B cell (primary cell): ENCODE measurements around the gene WDFY4. TPM values are rescaled to one million over a fixed set of nuclear protein-coding genes. Genes with fewer than 3 reads are reported as not detected.

Experiments
- ATAC-seq: fragments of 200-7000 bp; cut with Tn5 transposase; one replicate; pipeline ENCODE4 v1.10.0; 2021; ENCODE audit warnings: low read depth, mild to moderate bottlenecking, moderate number of reproducible peaks, moderate library complexity
- CTCF ChIA-PET: fragments of 350-600 bp; sonication (Branson Sonifier 250); formaldehyde crosslinking; loops from one replicate; lab custom pipeline; 2021; ENCODE audit warnings: antibody characterized with exemption, inconsistent platforms; lab: Charles Lee
- POLR2A ChIA-PET: fragments of 350-600 bp; sonication (Branson Sonifier 250); formaldehyde crosslinking; loops from one replicate; lab custom pipeline; 2021; ENCODE audit warnings: antibody characterized with exemption; lab: Charles Lee
- DNase-seq: peaks from one replicate; pipeline ENCODE4 v3.0.0; 2013
- H2AFZ ChIP-seq: 2 replicates; pipeline ENCODE4 v1.6.1; 2012; ENCODE audit warnings: mild to moderate bottlenecking, low read depth, low read length; ENCODE audit not compliant: insufficient read depth, poor library complexity, severe bottlenecking
- H3K27ac ChIP-seq, 2 donors: 1 replicate in 1 of 2; 2 replicates in 1 of 2; pipeline ENCODE4 v1.5.1; 2012 to 2013; ENCODE audit warnings: low read length in 2 of 2, mild to moderate bottlenecking in 2 of 2, moderate library complexity in 1 of 2
- H3K27me3 ChIP-seq, 4 experiments: fragments of 200-600 bp in 1 of 4; sonication (generic) in 1 of 4; replicated peaks in 1 of 4; 1 replicate in 2 of 4; 2 replicates in 2 of 4; pipeline versions ENCODE4 v1.6.1 to v1.7.0; 2013 to 2016; ENCODE audit warnings: low read length in 3 of 4, mild to moderate bottlenecking in 2 of 4, mixed read lengths in 1 of 4, moderate library complexity in 1 of 4; ENCODE audit not compliant: insufficient read depth in 4 of 4, control insufficient read depth in 3 of 4; ENCODE audit errors: control extremely low read depth in 1 of 4
- H3K36me3 ChIP-seq, 2 experiments: replicated peaks in 1 of 2; 1 replicate in 1 of 2; 2 replicates in 1 of 2; pipeline versions ENCODE4 v1.6.1 to v1.7.1; 2013; ENCODE audit warnings: low read length in 1 of 2; ENCODE audit not compliant: insufficient read depth in 2 of 2, control insufficient read depth in 1 of 2; ENCODE audit errors: control extremely low read depth in 1 of 2, extremely low read depth in 1 of 2
- H3K4me1 ChIP-seq, 2 donors: fragments of 200-600 bp in 1 of 2; sonication (generic) in 1 of 2; 1 replicate in 1 of 2; 2 replicates in 1 of 2; pipeline versions ENCODE4 v1.5.1 to v1.6.1; 2013 to 2017; ENCODE audit warnings: low read length in 2 of 2; ENCODE audit not compliant: control insufficient read depth in 2 of 2, insufficient read depth in 2 of 2
- H3K4me2 ChIP-seq: replicated peaks from 2 replicates; pipeline ENCODE3; 2012; ENCODE audit warnings: mild to moderate bottlenecking, low read depth, low read length; ENCODE audit not compliant: poor library complexity, severe bottlenecking
- H3K4me3 ChIP-seq, 5 experiments: fragments of 200-600 bp in 1 of 5; sonication (generic) in 1 of 5; 1 replicate in 3 of 5; 2 replicates in 2 of 5; pipeline versions ENCODE4 v1.5.1 to v1.7.0; 2011 to 2016; ENCODE audit warnings: low read length in 4 of 5, mild to moderate bottlenecking in 4 of 5, low read depth in 2 of 5, control low read depth in 1 of 5, moderate library complexity in 1 of 5; ENCODE audit not compliant: insufficient read depth in 1 of 5; ENCODE audit errors: control extremely low read depth in 1 of 5, extremely low read depth in 1 of 5
- H3K79me2 ChIP-seq: fragments of 200-600 bp; sonication (generic); one replicate; pipeline ENCODE4 v1.6.0; 2016; ENCODE audit warnings: low read length; ENCODE audit not compliant: control insufficient read depth, insufficient read depth
- H3K9ac ChIP-seq: fragments of 200-600 bp; sonication (generic); 2 replicates; pipeline ENCODE4 v1.6.1; 2017; ENCODE audit warnings: mild to moderate bottlenecking, low read length, moderate library complexity
- H3K9me3 ChIP-seq, 3 donors: one replicate each; pipeline versions ENCODE4 v1.6.1 to v1.7.1; 2013; ENCODE audit warnings: low read length in 2 of 3; ENCODE audit not compliant: control insufficient read depth in 2 of 3, insufficient read depth in 1 of 3; ENCODE audit errors: control extremely low read depth in 1 of 3
- H4K20me1 ChIP-seq: 2 replicates; pipeline ENCODE4 v1.6.0; 2012; ENCODE audit warnings: mild to moderate bottlenecking, low read length; ENCODE audit not compliant: insufficient read depth, control insufficient read depth, poor library complexity, severe bottlenecking
- H3K27ac Mint-ChIP-seq: one replicate; pipeline ENCODE4 v1.8.0; 2021; ENCODE audit warnings: mixed read lengths
- H3K27me3 Mint-ChIP-seq: one replicate; pipeline ENCODE4 v1.8.0; 2021; ENCODE audit warnings: mixed read lengths
- H3K4me1 Mint-ChIP-seq: one replicate; pipeline ENCODE4 v1.8.0; 2021; ENCODE audit warnings: mixed read lengths
- H3K4me3 Mint-ChIP-seq: one replicate; pipeline ENCODE4 v1.8.0; 2021; ENCODE audit warnings: mixed read lengths
- H3K9me3 Mint-ChIP-seq: one replicate; pipeline ENCODE4 v1.8.0; 2022; ENCODE audit warnings: mixed read lengths; ENCODE audit not compliant: insufficient read depth
- EZH2 ChIP-seq: IDR thresholded peaks from 2 replicates; pipeline ENCODE4 v1.6.1; 2012; ENCODE audit warnings: borderline replicate concordance, low read depth, mild to moderate bottlenecking, moderate library complexity, low read length; ENCODE audit not compliant: insufficient read depth, poor library complexity, severe bottlenecking
- whole genome bisulfite sequencing: methylation state at CpG from one replicate; pipeline ENCODE4 v1.1.5; 2013; ENCODE audit warnings: missing lambda C conversion rate; ENCODE audit not compliant: insufficient coverage; 5-methylcytosine and 5-hydroxymethylcytosine counted together
- intact Hi-C: fragments of 100-400 bp; cut with micrococcal nuclease; formaldehyde crosslinking; loops from one replicate; pipeline ENCODE4 v1.10.0; 2022
- polyA plus RNA-seq: library from polyadenylated mRNA; depleted of rRNA; stranded (reverse); fragments of >200 nt; gene quantifications from 2 replicates; pipeline ENCODE4 v1.2.3, GENCODE V29; 2012
- total RNA-seq, 2 donors: library from RNA; stranded (reverse); fragments of 120-200 nt in 1 of 2; gene quantifications; 1 replicate in 1 of 2; 2 replicates in 1 of 2; pipeline versions ENCODE4 v1.2.3 to v1.2.4, GENCODE V29; 2013 to 2022
- TF ChIP-seq, protein P1 (sequence below): fragments of 200-600 bp; IDR thresholded peaks from one replicate; pipeline ENCODE4 v1.8.0; 2022; ENCODE audit warnings: antibody characterized with exemption, mild to moderate bottlenecking

Gene WDFY4
- total and polyA plus RNA-seq, 2 donors (not counting 1 experiment from before 2014, with no cell fraction given), result 262 to 560 TPM

GRCh38 chr10:48884179-48885045 lies 199.7 kb downstream of the WDFY4 start:
- Mint-ChIP-seq H3K4me1 (peaks cover 3% of the 10 kb centered on the region), H3K9me3 (no peaks in the 10 kb centered on the region), H3K27me3 (no peaks in the 10 kb centered on the region), H3K27ac (no peak overlapping the region), H3K4me3 (no peak overlapping the region)
- ChIA-PET POLR2A (interaction anchor here (0.7 kb wide), 1 partner anchor 54 kb away, joined by 3 read pairs; no protein-coding TSS in a partner anchor), CTCF (interaction anchor here (0.9 kb wide), 1 partner anchor 228 kb away, joined by 3 read pairs; no protein-coding TSS in a partner anchor)
- Histone ChIP-seq H2AFZ (no peak overlapping the region), H3K4me3 (no peak overlapping the region), H3K9me3 (peaks cover 0 to 6% (median 0%) of the 10 kb centered on the region in 3 donors), H3K27ac (no peak overlapping the region), H4K20me1 (peaks cover 13% of the 10 kb centered on the region), H3K27me3 (no peaks in the 10 kb centered on the region), H3K4me2 (no peak overlapping the region), H3K36me3 (peaks cover 1 to 84% of the 10 kb centered on the region in 2 experiments), H3K9ac (no peak overlapping the region), H3K4me1 (no peaks in the 10 kb centered on the region), H3K79me2 (peaks cover 15% of the 10 kb centered on the region)
- WGBS, result 96% methylated on average over 8 of the region's 9 CpGs
- no peak for DNase-seq
- intact Hi-C loops, result no loop called here
- no peak for TF ChIP-seq EZH2
- TF ChIP-seq, protein P1, sequence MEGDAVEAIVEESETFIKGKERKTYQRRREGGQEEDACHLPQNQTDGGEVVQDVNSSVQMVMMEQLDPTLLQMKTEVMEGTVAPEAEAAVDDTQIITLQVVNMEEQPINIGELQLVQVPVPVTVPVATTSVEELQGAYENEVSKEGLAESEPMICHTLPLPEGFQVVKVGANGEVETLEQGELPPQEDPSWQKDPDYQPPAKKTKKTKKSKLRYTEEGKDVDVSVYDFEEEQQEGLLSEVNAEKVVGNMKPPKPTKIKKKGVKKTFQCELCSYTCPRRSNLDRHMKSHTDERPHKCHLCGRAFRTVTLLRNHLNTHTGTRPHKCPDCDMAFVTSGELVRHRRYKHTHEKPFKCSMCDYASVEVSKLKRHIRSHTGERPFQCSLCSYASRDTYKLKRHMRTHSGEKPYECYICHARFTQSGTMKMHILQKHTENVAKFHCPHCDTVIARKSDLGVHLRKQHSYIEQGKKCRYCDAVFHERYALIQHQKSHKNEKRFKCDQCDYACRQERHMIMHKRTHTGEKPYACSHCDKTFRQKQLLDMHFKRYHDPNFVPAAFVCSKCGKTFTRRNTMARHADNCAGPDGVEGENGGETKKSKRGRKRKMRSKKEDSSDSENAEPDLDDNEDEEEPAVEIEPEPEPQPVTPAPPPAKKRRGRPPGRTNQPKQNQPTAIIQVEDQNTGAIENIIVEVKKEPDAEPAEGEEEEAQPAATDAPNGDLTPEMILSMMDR, result no peak
- ATAC-seq, result no peak

GRCh38 chr10:48885376-48885775 lies 200.7 kb downstream of the WDFY4 start:
- Mint-ChIP-seq H3K9me3 (no peaks in the 10 kb centered on the region), H3K27ac (no peak overlapping the region), H3K4me1 (peaks cover 3% of the 10 kb centered on the region), H3K4me3 (no peak overlapping the region), H3K27me3 (no peaks in the 10 kb centered on the region)
- H2AFZ ChIP-seq, result no peak overlapping the region
- H3K9ac ChIP-seq, result no peak overlapping the region
- WGBS, result no CpG with 5 or more reads among the region's 2 CpGs
- H3K27me3 ChIP-seq, result no peaks in the 10 kb centered on the region
- peaks cover 0 to 6% (median 0%) of the 10 kb centered on the region in 3 donors for H3K9me3 ChIP-seq
- H3K4me2 ChIP-seq, result no peak overlapping the region
- H3K4me3 ChIP-seq, result no peak overlapping the region
- no peak for TF ChIP-seq EZH2
- TF ChIP-seq, protein P1, result no peak
- peaks cover 11% of the 10 kb centered on the region for H3K79me2 ChIP-seq
- CTCF ChIA-PET, result no interaction called here
- no peak overlapping the region for H3K27ac ChIP-seq
- DNase-seq (no peak), ATAC-seq (no peak)
- no peaks in the 10 kb centered on the region for H3K4me1 ChIP-seq
- intact Hi-C loops, result no loop called here
- peaks cover 23% of the 10 kb centered on the region for H4K20me1 ChIP-seq
- H3K36me3 ChIP-seq, result peaks cover 7 to 84% of the 10 kb centered on the region in 2 experiments
- POLR2A ChIA-PET, result interaction anchor here (0.7 kb wide), 1 partner anchor 55 kb away, joined by 3 read pairs; no protein-coding TSS in a partner anchor
